Measurements from ENCODE around the gene TTC13.

Gene TTC13

DNA sequence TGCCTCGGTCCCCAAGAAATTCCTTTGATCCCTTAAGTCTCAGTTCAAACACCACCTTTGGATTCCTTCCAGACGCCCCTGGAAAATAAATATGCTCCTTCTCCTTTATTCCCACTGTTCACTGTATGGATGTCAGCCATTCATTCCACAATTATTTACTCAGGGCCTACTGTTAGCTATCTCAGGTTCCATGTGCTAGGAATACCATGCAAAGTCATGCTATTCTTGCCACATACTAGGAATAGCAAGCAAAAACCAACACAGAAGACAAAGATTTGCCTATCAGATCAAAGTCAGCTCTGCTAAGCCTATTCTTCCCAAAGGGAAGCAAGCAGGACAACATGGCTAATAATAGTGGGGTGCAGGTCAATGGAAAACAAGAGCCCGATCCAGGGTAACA lies 29.8 kb downstream of the TTC13 start:
- DNase-seq (ENCODE audit: low spot score): no peak

DNA sequence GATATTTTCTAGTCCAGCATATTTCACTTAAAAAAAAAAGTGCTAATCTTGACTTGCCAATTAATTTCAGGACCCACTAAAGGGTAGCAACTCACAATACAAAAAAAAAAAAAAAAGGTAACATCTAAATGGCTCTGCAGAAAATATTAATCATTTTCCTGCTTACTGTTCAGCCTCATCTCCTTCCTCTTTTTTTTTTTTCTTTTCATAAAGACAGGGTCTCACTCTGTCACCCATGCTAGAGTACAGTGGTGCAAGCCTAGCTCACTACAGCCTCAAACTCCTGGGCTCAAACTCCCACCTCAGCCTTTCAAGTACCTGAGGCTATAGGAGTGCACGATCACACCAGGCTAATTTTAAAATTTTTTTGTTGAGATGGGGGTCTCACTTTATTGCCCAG lies 30.4 kb downstream of the TTC13 start:
- DNase-seq (ENCODE audit: low spot score): no peak

DNA sequence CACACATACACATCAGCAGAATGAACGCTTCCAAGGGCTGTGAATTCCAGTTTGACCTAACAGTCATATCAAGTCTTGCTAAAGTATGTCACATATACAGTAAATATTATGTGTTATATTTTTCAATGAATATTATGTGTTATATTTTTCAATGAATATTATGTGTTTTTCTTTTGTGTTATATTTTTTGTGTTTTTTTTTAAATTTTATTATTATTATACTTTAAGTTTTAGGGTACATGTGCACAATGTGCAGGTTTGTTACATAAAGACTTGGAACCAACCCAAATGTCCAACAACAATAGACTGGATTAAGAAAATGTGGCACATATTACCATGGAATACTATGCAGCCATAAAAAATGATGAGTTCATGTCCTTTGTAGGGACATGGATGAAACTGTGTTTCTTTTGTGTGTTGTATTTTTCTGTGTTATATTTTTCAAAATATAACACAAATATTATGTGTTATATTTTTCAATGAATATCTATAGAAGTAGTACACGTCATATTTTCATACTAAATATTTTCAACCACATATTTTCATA lies 35.5 kb downstream of the TTC13 start:
- DNase-seq (ENCODE audit: low spot score): no peak

- no peak for DNase-seq (ENCODE audit: low spot score)
These were observed 37.8 kb downstream of the TTC13 start for GRCh38 chr1:230940848-230941247.

DNA sequence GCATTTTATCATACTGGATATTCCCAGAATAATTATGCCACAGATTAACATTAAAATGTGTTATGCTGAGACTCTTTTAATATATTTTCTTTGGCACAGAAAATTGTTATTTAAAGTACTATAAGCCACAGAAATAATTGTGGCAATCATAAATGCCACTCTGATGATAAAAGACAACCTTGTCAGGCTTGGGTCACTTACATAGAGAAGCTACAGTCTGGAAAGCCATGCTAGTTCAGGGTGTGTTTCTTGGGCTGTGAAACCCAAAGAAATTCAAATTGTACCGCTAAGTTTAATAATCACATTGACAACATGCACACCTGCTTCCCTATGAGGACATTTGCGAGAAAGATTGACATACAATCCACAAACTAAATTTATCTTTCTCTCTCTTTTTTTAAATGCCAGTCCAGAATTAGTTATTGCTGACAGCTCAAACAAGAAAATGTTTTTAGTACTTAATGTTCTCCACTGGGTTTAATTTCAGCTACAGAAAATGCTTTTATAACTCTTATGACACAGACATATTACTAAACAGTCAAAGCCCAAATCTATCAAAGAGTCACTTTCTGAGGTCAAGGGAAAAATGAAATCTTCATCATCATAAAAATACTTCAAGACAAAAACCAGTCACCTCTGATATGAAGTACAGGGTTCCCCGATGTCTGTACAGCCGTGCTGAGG lies 38.7 kb downstream of the TTC13 start:
- DNase-seq (ENCODE audit: low spot score): no peak

DNA sequence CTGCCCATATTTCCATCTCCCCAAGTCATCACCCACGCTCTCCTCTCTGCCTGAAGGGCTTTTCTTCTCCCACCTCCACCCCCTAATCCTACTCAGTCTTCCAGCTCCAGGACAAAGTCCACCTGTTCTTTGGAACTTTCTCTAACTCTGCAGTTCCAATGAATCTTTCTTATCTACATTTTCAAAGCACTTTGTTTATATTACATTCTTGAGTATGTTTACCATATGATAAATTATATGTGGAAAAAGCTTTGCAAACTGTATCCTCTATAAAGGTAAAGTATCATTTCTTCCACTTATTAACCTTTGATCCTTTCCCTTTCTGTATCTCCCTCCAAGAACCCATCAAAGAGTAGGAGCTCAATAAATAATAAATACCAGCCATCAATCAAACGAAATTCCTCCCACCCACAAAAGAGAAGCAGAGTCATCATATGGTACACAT lies 39.7 kb downstream of the TTC13 start:
- peak; percentile 39 for DNase-seq (ENCODE audit: low spot score)

GRCh38 chr1:230937371-230937770 lies 41.3 kb downstream of the TTC13 start:
- no peak for DNase-seq (ENCODE audit: low spot score)

- DNase-seq (ENCODE audit: low spot score): no peak
These were observed 42.2 kb downstream of the TTC13 start for GRCh38 chr1:230936475-230936874.

DNA sequence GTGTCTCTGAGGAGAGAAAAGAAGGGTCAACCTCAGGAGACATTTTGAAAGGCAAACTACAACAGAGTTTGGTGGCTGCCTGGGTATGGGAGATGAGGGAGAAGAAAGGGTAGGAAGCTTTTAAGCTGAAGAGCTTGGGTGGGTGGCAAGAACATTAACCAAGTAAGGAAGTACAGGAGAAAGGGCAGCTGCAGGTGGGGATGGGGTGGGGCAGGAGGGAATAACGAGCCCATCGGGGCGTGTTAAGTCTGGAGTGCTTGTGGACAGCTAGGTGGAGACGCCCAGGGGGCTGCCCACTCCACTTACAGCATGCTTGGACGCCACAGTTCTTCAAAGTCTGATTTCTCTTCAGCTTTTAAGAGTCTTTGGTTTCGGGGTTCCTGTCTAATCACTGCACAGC lies 42.8 kb downstream of the TTC13 start:
- no peak for DNase-seq (ENCODE audit: low spot score)

DNA sequence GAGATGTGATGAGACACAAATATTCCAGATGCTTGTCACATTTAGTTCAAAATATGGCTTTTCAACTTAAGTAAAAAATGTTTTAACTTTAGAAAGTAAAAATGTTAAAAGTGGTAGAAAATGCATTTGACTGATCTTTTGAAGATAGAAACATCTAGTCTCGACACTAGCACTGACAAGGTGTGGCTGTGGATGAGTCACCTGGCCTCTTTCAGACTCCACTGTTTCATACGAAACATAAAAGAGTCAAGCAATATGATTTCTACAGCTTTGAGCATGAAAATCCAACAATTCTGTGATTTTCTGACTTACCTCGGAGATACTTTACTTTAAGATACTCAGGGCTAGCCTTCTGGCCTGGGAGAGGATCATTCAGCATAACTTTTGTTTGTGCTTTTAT lies 47.7 kb downstream of the TTC13 start:
- no peak for DNase-seq (ENCODE audit: low spot score)

GRCh38 chr1:230926182-230926581 lies 52.5 kb downstream of the TTC13 start:
- no peak for DNase-seq (ENCODE audit: low spot score)

DNA sequence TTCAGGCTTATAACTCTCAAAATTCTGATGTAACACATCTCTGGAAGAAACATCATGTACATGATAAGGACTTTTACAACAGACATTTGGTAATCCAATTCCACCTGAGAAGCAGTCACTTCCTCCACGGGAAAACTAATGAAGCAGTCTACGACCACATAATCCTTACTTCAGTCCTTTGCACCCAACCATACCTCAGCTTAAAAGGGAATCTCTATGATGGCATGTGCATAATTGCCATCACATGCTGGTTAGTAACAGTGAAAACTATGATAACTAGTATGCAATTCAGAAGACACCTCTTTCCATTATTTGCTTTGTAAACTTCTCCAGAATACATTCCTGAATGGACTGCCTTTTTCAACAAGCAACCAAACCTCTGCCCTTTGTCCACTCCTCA lies 53.1 kb downstream of the TTC13 start:
- no peak for DNase-seq (ENCODE audit: low spot score)

GRCh38 chr1:230923176-230923575 lies 55.5 kb downstream of the TTC13 start:
- no peak for DNase-seq (ENCODE audit: low spot score)

DNA sequence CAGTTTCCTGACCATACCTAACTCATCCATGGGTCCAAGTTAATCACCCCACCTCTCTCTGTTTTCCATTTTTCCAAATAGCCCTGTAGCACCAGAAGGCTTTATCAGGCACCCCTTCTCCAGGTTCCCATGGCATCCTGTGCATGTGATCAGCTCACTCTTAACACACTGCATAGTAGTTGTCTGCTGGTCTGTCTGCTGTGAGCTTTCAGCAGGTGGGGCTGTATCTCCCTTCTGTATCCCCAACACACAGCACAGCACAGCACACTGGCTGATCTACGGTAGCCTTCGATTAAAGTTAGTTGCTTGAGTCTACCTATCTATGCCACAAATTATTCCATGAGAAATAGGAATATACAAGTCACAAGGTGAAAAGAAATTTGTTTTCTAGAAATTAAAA lies 56.0 kb downstream of the TTC13 start:
- DNase-seq (ENCODE audit: low spot score): no peak

DNA sequence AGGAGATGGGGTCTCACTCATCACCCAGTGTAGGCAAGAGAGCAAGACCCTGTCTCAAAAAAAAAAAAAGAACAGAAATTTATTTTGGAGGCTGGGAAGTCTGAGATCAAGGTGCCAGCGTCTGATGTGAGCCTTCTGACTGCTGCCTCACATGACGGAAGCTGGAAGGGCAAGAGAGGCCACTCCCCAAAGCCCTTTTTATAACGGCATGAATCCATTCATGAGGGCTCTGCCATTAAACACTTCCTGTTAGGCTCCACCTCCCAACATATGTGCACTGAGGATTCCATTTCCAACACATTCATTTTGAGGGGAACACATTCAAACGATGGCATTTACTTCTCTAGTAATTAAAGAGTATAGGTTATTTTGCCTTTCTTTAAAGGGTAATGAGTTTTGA lies 59.5 kb downstream of the TTC13 start:
- no peak for DNase-seq (ENCODE audit: low spot score)

GRCh38 chr1:230917284-230918135 lies 61.2 kb downstream of the TTC13 start:
- DNase-seq (ENCODE audit: low spot score): peak; percentile 76

- no peak for DNase-seq (ENCODE audit: low spot score)
These were observed 61.9 kb downstream of the TTC13 start for GRCh38 chr1:230916587-230917283.

- DNase-seq (ENCODE audit: low spot score): no peak
These were observed 63.6 kb downstream of the TTC13 start for GRCh38 chr1:230915078-230915477.

- no peak for DNase-seq (ENCODE audit: low spot score)
These were observed 65.2 kb downstream of the TTC13 start for GRCh38 chr1:230913496-230913895.

DNA sequence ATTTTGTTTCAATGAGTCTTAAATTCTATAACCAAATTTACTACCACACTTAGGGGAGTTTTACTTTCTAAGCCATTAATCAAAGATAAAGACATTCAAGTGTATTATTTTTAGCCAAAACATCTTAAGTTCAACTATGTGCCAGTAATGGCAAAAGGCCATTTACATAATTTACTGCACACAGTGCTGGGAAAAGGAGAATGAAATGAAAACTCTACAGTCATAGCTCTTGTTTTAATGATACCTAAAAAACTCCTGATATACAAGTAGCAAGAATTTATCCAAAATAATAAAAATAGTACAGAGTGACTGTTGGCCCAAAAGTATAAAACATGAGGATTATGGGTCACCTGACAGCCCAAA lies 67.9 kb downstream of the TTC13 start:
- no peak for DNase-seq (ENCODE audit: low spot score)

DNA sequence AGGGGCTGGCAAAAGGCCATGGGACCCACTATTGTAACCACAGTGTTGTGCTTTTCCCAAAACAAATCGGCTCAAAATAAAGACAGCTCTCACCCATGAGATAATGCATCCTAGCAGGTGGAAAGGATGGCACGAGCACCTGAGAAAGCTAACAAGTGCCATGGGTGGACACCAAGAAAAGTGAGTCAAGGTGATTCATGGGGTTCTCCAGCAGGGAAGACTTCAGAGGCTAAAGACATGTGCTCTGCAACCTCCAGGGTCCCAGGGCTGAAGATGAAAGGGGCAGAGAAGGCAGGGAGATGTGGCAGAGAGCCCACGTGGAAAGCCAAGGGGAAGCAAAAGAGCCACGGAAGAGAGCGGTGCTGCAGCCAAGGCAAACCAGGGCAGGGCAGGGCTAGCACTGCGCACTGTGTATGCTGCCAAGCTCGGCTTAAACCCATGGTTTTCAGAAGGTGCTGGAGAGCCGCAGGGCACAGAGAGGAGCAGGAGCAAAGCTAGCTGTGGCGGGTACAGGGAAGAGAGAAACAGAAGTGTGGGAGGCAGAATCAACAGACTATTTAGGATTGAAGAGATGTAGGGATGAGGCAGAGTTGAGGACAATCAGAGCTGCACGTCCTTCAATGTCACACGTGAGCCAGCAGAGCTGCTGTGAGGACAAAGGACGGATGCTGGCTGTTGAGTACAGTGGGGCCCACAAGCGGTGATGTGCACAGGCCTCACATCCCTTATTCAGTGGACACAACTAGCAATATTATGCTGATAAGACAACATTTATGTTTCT lies 68.5 kb downstream of the TTC13 start:
- DNase-seq (ENCODE audit: low spot score): no peak
